Measurements from ENCODE around the gene UFSP1.

- TF ChIP-seq CTCF (IDR thresholded peaks at IDR 0.05; ENCODE audit: low read depth, low read length) (no peak), POLR2A (IDR thresholded peaks at IDR 0.05; ENCODE audit: extremely low read depth, insufficient read length) (no peak), MAX (IDR thresholded peaks at IDR 0.05; ENCODE audit: low read depth, low read length) (no peak)
These were observed 13.1 kb upstream of the UFSP1 start for GRCh38 chr7:100902638-100903037.
